BJ (cell line): ENCODE results near the gene NDRG4. TPM values are rescaled to one million over a fixed set of nuclear protein-coding genes. Genes with fewer than 3 reads are reported as not detected.

ENCODE experiments used
- CTCF ChIA-PET: fragments of 350-600 bp; formaldehyde crosslinking; extraction: SDS; loops from one replicate; lab custom pipeline; 2021; ENCODE audit warnings: antibody characterized with exemption, inconsistent platforms; lab: Yijun Ruan, JAX
- POLR2A ChIA-PET: fragments of 300-600 bp; sonication (Branson Sonifier 250); formaldehyde crosslinking; extraction: SDS; loops from one replicate; lab custom pipeline; 2021; ENCODE audit warnings: antibody characterized with exemption; lab: Charles Lee
- DNase-seq: peaks from one replicate; pipeline ENCODE4 v3.0.0-alpha.2; 2011; ENCODE audit warnings: low read depth
- H3K27me3 ChIP-seq: 2 replicates; pipeline ENCODE4 v1.6.0; 2011; ENCODE audit warnings: low read length; ENCODE audit not compliant: control insufficient read depth, insufficient read depth
- H3K36me3 ChIP-seq: 2 replicates; pipeline ENCODE4 v1.5.1; 2011; ENCODE audit warnings: low read length; ENCODE audit not compliant: control insufficient read depth, insufficient read depth
- H3K4me3 ChIP-seq: 2 replicates; pipeline ENCODE4 v1.5.1; 2011; ENCODE audit warnings: low read depth, mild to moderate bottlenecking, control low read depth, low read length
- CTCF ChIP-seq: IDR thresholded peaks from 2 replicates; pipeline ENCODE4 v1.5.1; 2011; ENCODE audit warnings: low read depth, mild to moderate bottlenecking, control low read depth, inconsistent platforms, low read length, moderate library complexity; ENCODE audit not compliant: insufficient read depth
- polyA plus RNA-seq: library from polyadenylated mRNA; depleted of rRNA; stranded (reverse); fragments of >200 nt; gene quantifications from 2 replicates; pipeline ENCODE4 v1.2.3, GENCODE V29; 2011; rRNA removed
- small RNA-seq: library from RNA; depleted of rRNA; stranded (forward); fragments of <200 nt; gene quantifications from one replicate; pipeline ENCODE3, GENCODE V24; 2012; ENCODE audit warnings: low replicate concordance, low read depth; ENCODE audit not compliant: insufficient read length

Gene NDRG4
- polyA plus RNA-seq, 1 experiment, result 20.7 TPM

DNA sequence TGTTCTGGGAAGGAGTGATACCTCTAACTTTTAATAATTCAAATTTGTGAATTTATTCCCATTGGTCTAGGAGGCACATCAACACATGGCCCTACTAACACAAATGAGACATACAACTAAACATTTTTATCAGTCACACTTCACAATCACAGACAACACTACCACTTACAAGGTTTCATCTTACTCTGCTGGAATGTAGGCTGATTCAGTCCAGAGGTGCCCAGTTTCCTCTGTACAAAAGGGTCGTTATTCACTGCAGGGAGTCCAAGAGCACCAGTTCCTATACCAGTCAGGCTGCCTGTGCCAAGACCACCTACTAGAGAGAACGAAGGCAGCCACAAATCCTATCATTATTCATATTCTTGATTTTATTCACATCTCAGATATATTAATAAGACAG is 56.7 kb downstream of the NDRG4 start:
- CTCF ChIA-PET, result no interaction called here
- DNase-seq, result no peak
- no peak overlapping the region for H3K4me3 ChIP-seq
- peaks cover 19% of the 10 kb centered on the region for H3K36me3 ChIP-seq
- POLR2A ChIA-PET, result no interaction called here
- no peaks in the 10 kb centered on the region for H3K27me3 ChIP-seq
- TF ChIP-seq CTCF, result no peak

Small RNAs within 50 kb of the gene (small RNA-seq; reads per million reads assigned to genes)
- gene RNU6-103P (not detected), gene SNORA46 (85.3 reads per million, percentile 91 among the genes with 10 or more reads in this experiment), gene SNORA50A (not detected)

Other genes with a start within 250 kb of the NDRG4 start
- gene PRSS54, start 205.1 kb upstream of the NDRG4 start, polyA plus RNA-seq, result not detected in 2 replicates
- 4.6 and 5.5 TPM in 2 replicates for gene GINS3, start 107.7 kb upstream of the NDRG4 start, polyA plus RNA-seq
- gene SETD6, start 15.4 kb downstream of the NDRG4 start, polyA plus RNA-seq, result 7.4 and 8.2 TPM in 2 replicates
- 133 and 155 TPM in 2 replicates for gene CNOT1, start 129.7 kb downstream of the NDRG4 start, polyA plus RNA-seq
- 16.6 and 24.1 TPM in 2 replicates for gene SLC38A7, start 184.6 kb downstream of the NDRG4 start, polyA plus RNA-seq
- gene GOT2, start 234.2 kb downstream of the NDRG4 start, polyA plus RNA-seq, result 65.2 and 72.8 TPM in 2 replicates